Esophagus muscularis mucosa (tissue), 3 donors: ENCODE results near the gene LMF1.

Experiments
- CTCF ChIP-seq, 3 experiments: fragments of 200-600 bp in 2 of 3; fragments of 450-650 bp in 1 of 3; sonication (generic) in 2 of 3; IDR thresholded peaks; one replicate each; pipeline ENCODE4 v1.5.1; 2017 to 2019; ENCODE audit warnings: antibody characterized with exemption in 3 of 3, mild to moderate bottlenecking in 2 of 3, moderate library complexity in 1 of 3
- POLR2A ChIP-seq: fragments of 450-650 bp; IDR thresholded peaks from one replicate; pipeline ENCODE4 v1.6.1; 2017; ENCODE audit warnings: antibody characterized with exemption, moderate library complexity, mild to moderate bottlenecking, low read depth

- TF ChIP-seq CTCF (IDR thresholded peaks at IDR 0.05), result no peak
- no peak for TF ChIP-seq POLR2A
Measured at GRCh38 chr16:879986-880385, 90.8 kb downstream of the LMF1 start.
